OCI-M2 (cell line): ENCODE results near the gene ALDOA.
"Not testable (repeated sequence)": the region's sequence is repeated elsewhere in the genome, so short reads cannot be mapped to it uniquely, and the experiment has no call there.

Experiments used
- DNase-seq: peaks from one replicate; lab custom pipeline; 2025; ENCODE audit not compliant: unreplicated experiment; lab: John Stamatoyannopoulos, UW

ALDOA gene

GRCh38 chr16:30040690-30041089, 24.9 kb upstream of the ALDOA start:
- not testable (repeated sequence) for DNase-seq

GRCh38 chr16:30041841-30042240, 23.7 kb upstream of the ALDOA start:
- no peak for DNase-seq

GRCh38 chr16:30046178-30046577, 19.4 kb upstream of the ALDOA start:
- DNase-seq = no peak

- DNase-seq = no peak
Observed at GRCh38 chr16:30046588-30046987, 19.0 kb upstream of the ALDOA start.

- DNase-seq = no peak
Observed at GRCh38 chr16:30049871-30050270, 15.7 kb upstream of the ALDOA start.

- DNase-seq = no peak
Observed at GRCh38 chr16:30051518-30051917, 14.0 kb upstream of the ALDOA start.

GRCh38 chr16:30052671-30053372, 12.7 kb upstream of the ALDOA start:
- no peak for DNase-seq

- DNase-seq = no peak
Observed at GRCh38 chr16:30053376-30054015, 12.1 kb upstream of the ALDOA start.

- no peak for DNase-seq
Observed at GRCh38 chr16:30054451-30054850, 11.1 kb upstream of the ALDOA start.

GRCh38 chr16:30054959-30055553, 10.5 kb upstream of the ALDOA start:
- no peak for DNase-seq

- no peak for DNase-seq
Observed at GRCh38 chr16:30060346-30060745, 5.2 kb upstream of the ALDOA start.

GRCh38 chr16:30060836-30061554, 4.6 kb upstream of the ALDOA start:
- DNase-seq = no peak

- no peak for DNase-seq
Observed at GRCh38 chr16:30063278-30063892, 2.2 kb upstream of the ALDOA start.

GRCh38 chr16:30063893-30064728, 1.4 kb upstream of the ALDOA start:
- no peak for DNase-seq

GRCh38 chr16:30064729-30065101, 845 bp upstream of the ALDOA start:
- DNase-seq = no peak

GRCh38 chr16:30065943-30066760, 592 bp downstream of the ALDOA start:
- no peak for DNase-seq

- no peak for DNase-seq
Observed at GRCh38 chr16:30066761-30067583, 1.4 kb downstream of the ALDOA start.

- no peak for DNase-seq
Observed at GRCh38 chr16:30067584-30067916, 2.0 kb downstream of the ALDOA start.

GRCh38 chr16:30068333-30068732, 2.8 kb downstream of the ALDOA start:
- no peak for DNase-seq
